Measurements from ENCODE around the gene ZDHHC14.
"Not testable (repeated sequence)": the region's sequence is repeated elsewhere in the genome, so short reads cannot be mapped to it uniquely, and the experiment has no call there.

The ZDHHC14 gene

GRCh38 chr6:157445277-157446009 is 64.5 kb downstream of the ZDHHC14 start:
- no peak for DNase-seq

DNA sequence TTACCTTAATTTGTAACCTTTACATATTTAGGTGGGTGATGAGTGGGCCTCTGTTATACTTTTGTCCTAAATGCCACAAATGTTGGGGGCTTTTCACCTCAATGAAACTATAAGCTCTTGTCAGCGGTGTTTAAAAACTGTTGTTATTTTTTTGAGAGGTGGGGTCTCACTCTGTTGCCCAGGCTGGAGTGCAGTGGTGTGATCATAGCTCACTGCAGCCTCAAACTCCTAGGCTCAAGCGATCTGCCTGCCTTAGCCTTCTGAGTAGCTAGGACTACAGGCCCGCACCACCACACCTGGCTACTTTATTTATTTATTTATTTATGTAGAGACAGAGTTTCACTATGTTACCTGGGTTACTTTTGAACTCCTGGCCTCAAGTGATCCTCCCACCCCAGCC is 66.7 kb downstream of the ZDHHC14 start:
- no peak for DNase-seq

DNA sequence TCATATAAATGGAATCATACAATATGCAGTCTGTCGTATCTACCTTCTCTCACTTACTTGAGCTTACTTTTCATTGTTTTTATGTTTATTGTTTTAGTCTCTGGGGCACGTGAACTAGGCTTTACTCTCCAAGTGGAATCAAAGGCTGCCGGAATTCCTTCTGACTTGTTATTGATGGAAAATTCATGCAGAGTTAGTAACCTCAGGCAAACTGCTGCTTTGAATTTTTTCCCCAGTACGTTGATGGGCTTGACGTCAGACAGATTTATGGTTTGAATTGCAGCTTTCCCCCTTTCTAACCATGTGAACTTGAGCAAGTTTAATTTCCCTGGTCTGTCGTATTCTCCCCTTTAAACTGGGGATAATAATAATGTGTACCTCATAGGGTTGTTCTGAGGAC is 68.6 kb downstream of the ZDHHC14 start:
- DNase-seq = no peak

GRCh38 chr6:157450931-157451742 is 70.1 kb downstream of the ZDHHC14 start:
- no peak for DNase-seq

DNA sequence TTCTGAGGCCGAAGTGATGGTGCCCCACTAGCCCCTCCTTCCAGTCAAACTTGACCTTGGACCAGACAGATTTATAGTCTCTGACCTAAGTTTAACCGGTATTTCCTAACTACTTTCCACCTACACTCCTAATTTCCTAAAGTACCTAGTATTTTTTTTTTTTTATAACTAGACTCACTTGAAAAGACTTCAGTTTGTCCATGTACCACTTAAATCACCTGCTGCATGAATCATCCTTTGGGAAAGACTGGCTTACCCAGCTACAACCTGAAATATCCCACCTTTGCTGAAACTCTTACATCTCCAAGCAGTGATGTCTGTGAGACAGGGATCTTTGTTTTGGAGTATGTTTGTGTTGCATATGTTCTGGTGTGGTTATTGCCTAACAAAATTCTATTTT is 71.1 kb downstream of the ZDHHC14 start:
- no peak for DNase-seq

DNA sequence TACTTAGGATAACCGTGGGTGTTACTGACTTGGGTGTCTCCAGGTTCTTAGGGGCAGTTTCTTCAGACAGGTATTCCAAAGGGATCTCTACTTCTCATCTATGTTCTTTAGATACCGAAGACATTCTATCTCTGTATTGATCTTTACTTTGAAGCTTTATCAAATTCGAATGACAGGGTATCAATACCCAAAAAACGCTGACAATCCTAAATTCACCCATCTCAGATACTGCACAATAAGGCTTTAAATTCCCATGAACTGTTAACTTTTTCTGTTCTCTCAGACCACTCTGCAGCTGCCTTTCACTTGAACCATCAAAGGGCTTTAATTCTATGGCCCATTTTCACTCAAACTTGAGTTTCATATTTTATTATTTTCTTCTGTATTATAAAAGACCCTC is 72.1 kb downstream of the ZDHHC14 start:
- DNase-seq = no peak

DNA sequence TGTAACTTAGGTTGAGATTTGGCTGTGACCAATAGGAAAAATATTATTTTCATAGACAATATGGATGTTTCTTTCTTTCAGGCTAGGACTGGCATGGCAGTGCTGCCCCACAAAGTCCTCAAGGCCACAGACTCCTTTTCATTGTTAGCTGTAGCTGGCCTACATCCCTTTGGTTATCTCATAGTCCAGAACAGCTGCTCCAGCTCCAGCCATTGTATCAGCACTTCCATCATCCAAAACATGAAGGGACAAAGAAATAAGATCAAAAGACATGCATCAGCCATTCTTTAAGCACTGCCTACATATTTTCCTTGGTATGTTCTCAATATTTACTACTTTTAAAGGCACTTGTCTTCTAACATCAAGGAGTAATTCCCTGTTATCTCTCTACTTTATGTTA is 73.0 kb downstream of the ZDHHC14 start:
- no peak for DNase-seq

- no peak for DNase-seq
Observed at GRCh38 chr6:157454762-157455714, 74.0 kb downstream of the ZDHHC14 start.

DNA sequence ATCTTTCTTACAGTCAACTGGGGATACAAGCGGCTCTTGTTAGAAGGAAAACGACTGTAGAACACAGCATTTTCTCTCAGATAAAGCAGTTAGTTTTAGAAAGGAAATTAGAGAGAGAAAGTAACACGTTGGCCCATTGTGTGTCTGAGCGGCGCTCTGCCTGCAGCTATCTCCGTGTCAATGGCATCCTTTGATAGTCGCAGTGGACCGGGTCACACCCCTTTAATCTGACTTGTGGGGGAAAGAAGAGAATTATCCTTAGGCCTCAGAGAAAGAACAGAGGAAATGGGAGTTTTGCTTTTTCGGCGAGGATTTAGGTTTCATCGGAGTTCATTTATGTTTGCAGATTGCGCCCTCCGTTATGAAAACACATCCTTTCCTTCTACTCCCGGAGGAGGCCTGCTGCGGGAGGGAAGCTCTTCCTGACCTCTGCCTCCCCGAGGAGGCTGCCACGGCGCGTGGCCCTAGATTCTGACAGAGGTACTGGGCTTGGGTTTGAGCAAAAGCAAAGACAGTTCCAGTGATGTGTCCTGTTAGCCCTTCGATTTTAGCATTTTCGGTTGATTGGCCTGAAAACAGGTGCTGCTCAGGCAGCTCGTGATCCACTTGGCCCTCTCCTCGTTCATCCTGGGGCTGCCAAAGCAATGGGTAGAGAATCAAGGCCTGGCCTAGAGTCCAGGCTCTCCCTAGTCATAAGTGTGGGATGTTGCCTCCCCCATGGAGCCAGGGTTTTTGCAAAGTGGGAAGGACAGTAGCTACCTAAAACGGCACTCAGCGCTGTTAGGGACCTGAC is 74.9 kb downstream of the ZDHHC14 start:
- DNase-seq = no peak

GRCh38 chr6:157456524-157456829 is 75.5 kb downstream of the ZDHHC14 start:
- peak in 1 of 2 donors; percentile 5 for DNase-seq

GRCh38 chr6:157457787-157458186 is 76.8 kb downstream of the ZDHHC14 start:
- DNase-seq = no peak

DNA sequence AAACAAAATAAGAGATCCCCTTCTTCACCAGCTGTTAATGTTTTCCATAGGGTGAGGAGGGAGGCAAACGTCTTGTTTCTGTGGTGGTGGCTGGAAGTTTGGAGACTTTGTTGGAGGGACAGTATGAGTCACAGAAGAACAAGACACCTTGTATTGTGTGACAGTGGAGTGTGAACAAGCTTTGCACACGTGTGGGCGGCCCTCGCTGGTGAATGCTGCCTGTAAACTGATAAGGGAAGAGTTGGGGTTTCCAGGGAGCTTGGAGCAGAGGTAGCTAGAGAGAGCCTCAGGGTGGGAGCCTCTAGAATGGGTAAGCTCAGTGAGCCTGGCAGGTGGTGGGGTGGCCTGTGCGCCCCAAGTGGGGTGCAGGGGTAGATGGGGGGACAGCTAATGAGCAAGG is 78.3 kb downstream of the ZDHHC14 start:
- DNase-seq = no peak

GRCh38 chr6:157460182-157460999 is 79.4 kb downstream of the ZDHHC14 start:
- no peak for DNase-seq

DNA sequence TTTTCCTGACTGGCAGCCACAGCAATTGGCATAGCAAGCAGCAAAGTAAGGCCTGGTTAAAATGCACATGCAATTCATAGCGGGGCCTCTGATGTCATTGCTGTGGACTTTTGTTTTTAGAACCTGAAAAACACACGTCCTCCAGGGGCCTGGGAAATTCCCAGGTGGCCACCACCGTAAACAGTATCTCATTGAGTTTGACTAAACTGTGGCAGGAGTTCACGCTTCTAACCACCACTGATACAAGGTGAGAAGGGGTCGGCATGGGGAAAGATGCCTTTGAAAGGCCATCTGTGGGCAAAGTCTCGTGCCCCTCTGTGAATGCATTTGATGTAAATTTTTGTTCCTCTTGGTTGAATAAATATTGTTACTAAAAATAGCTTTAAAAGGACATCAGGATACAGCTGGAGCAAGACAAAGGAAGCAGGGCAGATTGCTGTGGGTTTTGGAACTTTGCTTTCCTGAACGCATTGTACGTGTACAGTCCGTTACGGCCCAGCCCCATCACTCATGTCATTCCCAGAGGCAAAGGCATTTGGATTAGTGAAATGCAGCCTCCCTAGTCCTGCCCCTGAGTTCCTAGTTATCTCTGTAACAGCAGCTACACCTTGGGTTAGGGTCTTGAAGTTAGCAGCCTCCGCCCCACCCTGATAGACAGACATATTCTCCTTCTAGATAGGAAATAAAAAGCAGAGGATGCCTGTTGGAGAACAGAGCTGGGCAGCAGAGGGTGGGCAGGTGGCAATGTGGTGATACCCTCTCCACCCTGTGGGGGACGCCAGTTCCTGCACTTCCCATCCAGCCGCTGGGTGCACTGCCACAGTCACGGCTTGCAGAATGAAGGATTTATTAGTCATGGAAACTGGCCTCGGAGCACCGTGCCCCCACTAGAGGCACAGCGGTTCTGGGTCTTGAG is 80.3 kb downstream of the ZDHHC14 start:
- DNase-seq = peak; percentile 23 to 24

GRCh38 chr6:157462956-157463742 is 82.2 kb downstream of the ZDHHC14 start:
- DNase-seq = no peak

GRCh38 chr6:157463743-157464135 is 82.7 kb downstream of the ZDHHC14 start:
- DNase-seq = not testable (repeated sequence)

DNA sequence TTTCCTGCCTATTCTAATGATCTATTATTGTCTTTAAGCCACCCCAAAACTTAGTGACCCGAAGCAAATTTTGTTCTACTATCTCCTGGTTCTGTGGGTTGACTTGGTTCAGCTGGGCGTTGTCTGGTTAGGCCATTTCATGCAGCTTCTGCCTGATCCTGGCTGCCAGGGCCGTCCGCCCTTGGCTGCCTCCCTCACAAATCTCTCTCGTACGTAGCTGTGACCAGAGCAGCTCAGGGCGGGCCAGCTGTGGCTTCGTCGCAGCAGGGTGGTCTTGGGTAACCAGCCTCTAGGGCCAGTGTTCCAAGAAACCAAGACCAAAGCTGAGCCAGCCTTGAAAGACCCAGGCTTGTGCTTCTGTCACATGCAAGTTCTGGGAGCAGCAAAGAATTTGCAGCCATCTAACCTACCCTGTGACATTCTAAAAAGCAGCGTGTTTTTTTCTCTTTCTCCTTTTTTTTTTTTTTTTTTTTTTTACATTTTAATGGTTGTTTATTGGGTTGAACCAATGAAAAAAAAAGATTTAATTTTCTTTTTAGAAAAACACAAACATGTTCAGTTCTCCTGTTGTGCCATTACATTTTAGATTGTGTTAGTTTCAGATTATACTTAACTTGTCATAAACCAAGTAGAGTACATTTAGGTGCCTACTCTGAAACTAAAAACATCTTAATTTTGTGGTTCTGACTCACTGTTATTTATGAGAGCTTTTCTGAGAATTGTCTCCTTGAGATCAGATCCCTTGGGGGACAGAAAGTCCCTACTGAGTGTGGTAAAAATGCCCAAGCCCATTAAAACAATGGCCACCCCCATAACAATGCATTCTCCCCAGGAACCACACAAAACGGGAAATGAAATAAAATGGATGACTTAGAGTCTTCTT is 83.9 kb downstream of the ZDHHC14 start:
- no peak for DNase-seq

DNA sequence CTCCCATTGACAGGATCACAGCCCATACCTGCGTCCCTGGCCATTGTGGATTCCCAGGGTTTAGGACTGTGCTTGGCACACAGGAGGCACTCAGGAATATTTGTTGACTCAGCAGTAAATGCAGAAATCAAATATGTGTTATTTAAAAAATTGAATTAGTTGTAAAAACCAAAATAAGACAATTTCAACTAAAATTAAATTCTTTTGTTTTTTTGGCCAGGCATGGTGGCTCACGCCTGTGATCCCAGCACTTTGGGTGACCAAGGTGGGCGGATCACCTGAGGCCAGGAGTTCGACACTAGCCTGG is 85.3 kb downstream of the ZDHHC14 start:
- DNase-seq = no peak

DNA sequence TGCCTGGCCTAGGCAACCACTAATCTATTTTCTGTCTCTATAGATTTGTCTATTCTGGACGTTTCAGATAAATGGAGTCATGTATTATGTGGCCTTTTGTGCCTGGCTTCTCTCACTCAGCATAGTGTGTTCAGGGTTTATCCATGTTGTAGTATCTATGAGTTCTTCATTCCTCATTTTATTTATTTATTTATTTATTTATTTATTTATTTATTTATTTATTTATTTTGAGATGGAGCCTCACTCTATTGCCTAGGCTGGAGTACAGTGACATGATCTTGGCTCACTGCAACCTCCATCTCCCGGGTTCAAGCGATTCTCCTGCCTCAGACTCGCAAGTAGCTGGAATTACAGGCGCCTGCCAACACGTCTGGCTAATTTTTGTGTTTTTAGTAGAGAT is 86.3 kb downstream of the ZDHHC14 start:
- not testable (repeated sequence) for DNase-seq
